NB4 (cell line): ENCODE data around the gene UBR2.
A peak's percentile ranks its signal among the peaks of the same experiment; 100 is the strongest.
"Not testable (repeated sequence)": the region's sequence is repeated elsewhere in the genome, so short reads cannot be mapped to it uniquely, and the experiment has no call there.

ENCODE experiments used
- DNase-seq: peaks from one replicate; pipeline ENCODE4 v3.0.0; 2010; ENCODE audit warnings: low read depth
- H3K4me3 ChIP-seq: one replicate; pipeline ENCODE4 v1.5.1; 2011; ENCODE audit warnings: mild to moderate bottlenecking, low read depth, low read length, moderate library complexity
- CTCF ChIP-seq: IDR thresholded peaks from one replicate; pipeline ENCODE4 v1.5.1; 2012; ENCODE audit warnings: low read depth, low read length
- MAX ChIP-seq: IDR thresholded peaks from 2 replicates; pipeline ENCODE4 v1.6.1; 2011; ENCODE audit warnings: low read depth, low read length
- MYC ChIP-seq: IDR thresholded peaks from 2 replicates; pipeline ENCODE4 v1.6.1; 2011; ENCODE audit warnings: low read depth, low read length
- POLR2A ChIP-seq: IDR thresholded peaks from 2 replicates; pipeline ENCODE4 v1.6.1; 2011; ENCODE audit warnings: mild to moderate bottlenecking; ENCODE audit not compliant: insufficient read length; ENCODE audit errors: extremely low read depth

The UBR2 gene

GRCh38 chr6:42556462-42556861 lies 7.4 kb upstream of the UBR2 start:
- TF ChIP-seq MAX: no peak
- no peak for TF ChIP-seq MYC
- TF ChIP-seq POLR2A: no peak
- TF ChIP-seq CTCF: no peak
- H3K4me3 ChIP-seq: no peak overlapping the region
- DNase-seq: peak; percentile 33

GRCh38 chr6:42559276-42559675 lies 4.6 kb upstream of the UBR2 start:
- H3K4me3 ChIP-seq, DNase-seq: not testable (repeated sequence)

GRCh38 chr6:42561986-42562385 lies 1.8 kb upstream of the UBR2 start:
- no peak for DNase-seq
- TF ChIP-seq MAX (no peak), CTCF (no peak), MYC (no peak), POLR2A (no peak)

GRCh38 chr6:42562788-42563405 lies 932 bp upstream of the UBR2 start:
- DNase-seq: no peak
- no peak overlapping the region for H3K4me3 ChIP-seq
- no peak for TF ChIP-seq MAX
- TF ChIP-seq MYC: no peak

More at GRCh38 chr6:42561986-42562385, 1.8 kb upstream of the UBR2 start:
- no peak overlapping the region for H3K4me3 ChIP-seq

GRCh38 chr6:42564506-42564825 lies 637 bp downstream of the UBR2 start:
- H3K4me3 ChIP-seq: peak overlapping the region; percentile 84
- no peak for DNase-seq
- TF ChIP-seq MAX (no peak), POLR2A (no peak), MYC (no peak), CTCF (no peak)

GRCh38 chr6:42565823-42566613 lies 2.2 kb downstream of the UBR2 start:
- DNase-seq: no peak
- H3K4me3 ChIP-seq: peak overlapping the region; percentile 84
- no peak for TF ChIP-seq MAX
- TF ChIP-seq CTCF: no peak
- TF ChIP-seq MYC: no peak
- TF ChIP-seq POLR2A: no peak
